K562 (cell line): ENCODE data around the gene CPLANE2. TPM values are rescaled to one million over a fixed set of nuclear protein-coding genes. Genes with fewer than 3 reads are reported as not detected.

Experiments used
- DDX20 ChIP-seq: fragments of 450-650 bp; IDR thresholded peaks from 2 replicates; pipeline ENCODE4 v1.6.1; 2016; ENCODE audit warnings: missing genetic modification characterization, low read depth, mild to moderate bottlenecking, missing compliant biosample characterization, moderate library complexity
- EP300 ChIP-seq: IDR thresholded peaks from 2 replicates; pipeline ENCODE4 v1.6.1; 2012; ENCODE audit warnings: low read length, improper control_type of control experiment
- EP400 ChIP-seq: fragments of 450-650 bp; IDR thresholded peaks from 2 replicates; pipeline ENCODE4 v1.6.1; 2017; ENCODE audit warnings: antibody characterized with exemption, mild to moderate bottlenecking, moderate library complexity
- HMGN3 ChIP-seq: IDR thresholded peaks from 2 replicates; pipeline ENCODE4 v1.6.1; 2011; ENCODE audit warnings: borderline replicate concordance, low read depth, mild to moderate bottlenecking, mixed read lengths, low read length; ENCODE audit not compliant: insufficient read length; ENCODE audit errors: extremely low read depth
- HOMEZ ChIP-seq: fragments of 250-450 bp; sonication (Bioruptor Pico); IDR thresholded peaks from 2 replicates; pipeline ENCODE4 v1.4.0; 2020; ENCODE audit warnings: mild to moderate bottlenecking, moderate library complexity
- MAFK ChIP-seq: IDR thresholded peaks from 2 replicates; pipeline ENCODE4 v1.6.1; 2011; ENCODE audit warnings: low read length, improper control_type of control experiment
- MCM3 ChIP-seq: fragments of 450-650 bp; IDR thresholded peaks from 2 replicates; pipeline ENCODE4 v1.6.1; 2016
- MEF2D ChIP-seq: conservative IDR thresholded peaks from 2 replicates; pipeline ENCODE4 v1.6.1; 2016; ENCODE audit warnings: low read depth, missing genetic modification characterization, missing compliant biosample characterization
- MIER1 ChIP-seq: fragments of 450-650 bp; IDR thresholded peaks from 2 replicates; pipeline ENCODE4 v1.6.1; 2016; ENCODE audit warnings: antibody characterized with exemption, mild to moderate bottlenecking, low read depth
- MYBL2 ChIP-seq, 2 experiments: fragments of 450-650 bp in 1 of 2; sonication (generic) in 1 of 2; formaldehyde crosslinking in 1 of 2; IDR thresholded peaks; 2 replicates each; pipeline versions ENCODE4 v1.6.1 to v1.8.1; 2017 to 2022; ENCODE audit warnings: borderline replicate concordance in 1 of 2, inconsistent platforms in 1 of 2, low read depth in 1 of 2, mild to moderate bottlenecking in 1 of 2, missing genetic modification reagents in 1 of 2, moderate library complexity in 1 of 2
- NFYB ChIP-seq: IDR thresholded peaks from 2 replicates; pipeline ENCODE4 v1.6.1; 2011; ENCODE audit warnings: mild to moderate bottlenecking, moderate library complexity; ENCODE audit not compliant: insufficient read length; ENCODE audit errors: extremely low read depth
- RFX7 ChIP-seq: fragments of 250-450 bp; sonication (Bioruptor Pico); IDR thresholded peaks from 2 replicates; pipeline ENCODE4 v1.5.1; 2021; ENCODE audit warnings: mild to moderate bottlenecking
- SNRNP70 ChIP-seq: fragments of 200-400 bp; formaldehyde crosslinking; optimal IDR thresholded peaks from 2 replicates; pipeline ENCODE3; 2017; ENCODE audit warnings: low read depth, low read length
- SREBF1 ChIP-seq: fragments of 150-350 bp; IDR thresholded peaks from 2 replicates; pipeline ENCODE4 v1.6.1; 2014; ENCODE audit warnings: antibody characterized with exemption, low read depth, low read length, borderline replicate concordance
- SRSF9 ChIP-seq: fragments of 200-400 bp; formaldehyde crosslinking; IDR thresholded peaks from 2 replicates; pipeline ENCODE4 v1.6.1; 2017; ENCODE audit warnings: low read depth, low read length, borderline replicate concordance
- TAL1 ChIP-seq: fragments of 450-650 bp; IDR thresholded peaks from 2 replicates; pipeline ENCODE4 v1.6.1; 2016; ENCODE audit warnings: mild to moderate bottlenecking
- XRCC4 ChIP-seq: IDR thresholded peaks from one replicate; pipeline ENCODE4 v1.6.1; 2011; ENCODE audit not compliant: insufficient read depth, insufficient read length; ENCODE audit errors: extremely low read depth
- ZKSCAN3 ChIP-seq: fragments of 250-450 bp; sonication (Bioruptor Pico); IDR thresholded peaks from 2 replicates; pipeline ENCODE4 v1.4.0; 2020
- ZNF398 ChIP-seq: fragments of 250-450 bp; sonication (Bioruptor Pico); IDR thresholded peaks from 2 replicates; pipeline ENCODE4 v1.8.0; 2021; ENCODE audit warnings: moderate library complexity, mild to moderate bottlenecking, inconsistent platforms
- ZNF436 ChIP-seq: fragments of 250-450, 450-650 bp; sonication (Bioruptor Pico); formaldehyde crosslinking; IDR thresholded peaks from 2 replicates; pipeline ENCODE4 v1.7.0; 2020; ENCODE audit warnings: mild to moderate bottlenecking
- ZNF449 ChIP-seq: fragments of 250-450 bp; sonication (Bioruptor Pico); IDR thresholded peaks from 2 replicates; pipeline ENCODE4 v1.8.0; 2022; ENCODE audit warnings: moderate library complexity, mild to moderate bottlenecking, inconsistent platforms
- ZNF511 ChIP-seq: sonication (generic); formaldehyde crosslinking; IDR thresholded peaks from 2 replicates; pipeline ENCODE4 v1.8.0; 2022; ENCODE audit warnings: mild to moderate bottlenecking, missing genetic modification reagents
- ZNF561 ChIP-seq: fragments of 450-650 bp; formaldehyde crosslinking; conservative IDR thresholded peaks from 2 replicates; pipeline ENCODE4 v1.4.0; 2020; ENCODE audit warnings: mild to moderate bottlenecking, moderate library complexity
- ZNF584 ChIP-seq: fragments of 200-800 bp; sonication (Bioruptor generic); IDR thresholded peaks from 2 replicates; pipeline ENCODE4 v1.6.1; 2016; ENCODE audit warnings: low read depth, mild to moderate bottlenecking, missing genetic modification characterization, missing compliant biosample characterization
- ZNF589 ChIP-seq: fragments of 200-800 bp; sonication (Bioruptor generic); IDR thresholded peaks from 2 replicates; pipeline ENCODE4 v1.6.1; 2016; ENCODE audit warnings: low read depth, missing genetic modification characterization, missing compliant biosample characterization
- ZNF717 ChIP-seq: fragments of 250-450 bp; sonication (Bioruptor Pico); IDR thresholded peaks from 2 replicates; pipeline ENCODE4 v1.5.0; 2021
- polyA plus RNA-seq, 8 experiments: library from polyadenylated mRNA; depleted of rRNA in 4 of 8; stranded (reverse) in 5 of 8; unstranded in 3 of 8; fragments of >200 nt; fragmentation: Nextera tagmentation in 2 of 8; fragmentation: Illumina TruSeq in 1 of 8; extraction: Ambion mirVana in 2 of 8; extraction: Trizol in 1 of 8; gene quantifications; 2 replicates each; pipeline versions ENCODE4 v1.2.1 to v1.2.3, GENCODE V29; 2011 to 2014; ENCODE audit warnings: inconsistent platforms in 1 of 8, missing spikeins in 1 of 8
- total RNA-seq, 7 experiments: library from RNA; depleted of rRNA in 6 of 7; stranded (reverse); fragments of >200 nt in 6 of 7; fragmentation: Illumina TruSeq in 2 of 7; extraction: Trizol in 2 of 7; gene quantifications; 2 replicates each; pipeline versions ENCODE4 v1.2.1 to v1.2.3, GENCODE V29; 2011 to 2021; ENCODE audit warnings: low replicate concordance in 1 of 7

The CPLANE2 gene
- total and polyA plus RNA-seq, 9 of the 15 experiments (the other 6 are each of a cell fraction or from before 2014, with no cell fraction given), result 0.17 to 20.9 (median 8.1) TPM

- TF ChIP-seq ZNF449 (CRISPR knock-in tag) (peak; percentile 51), ZNF436 (CRISPR knock-in tag) (no peak), SNRNP70 (no peak), RFX7 (CRISPR knock-in tag) (no peak), MCM3 (no peak), ZKSCAN3 (CRISPR knock-in tag) (no peak), HMGN3 (no peak), SRSF9 (no peak), MYBL2 (IDR thresholded peaks at IDR 0.05; ENCODE audit: low read depth) (no peak), MYBL2 (CRISPR knock-in tag; IDR thresholded peaks at IDR 0.05; ENCODE audit: borderline replicate concordance) (no peak), ZNF589 (CRISPR knock-in tag) (no peak), ZNF398 (CRISPR knock-in tag) (peak; percentile 68; the same call in 1 of the 2 replicates), ZNF511 (CRISPR knock-in tag) (no peak), DDX20 (tag) (no peak; the same call in 1 of the 2 replicates), XRCC4 (no peak), SREBF1 (no peak), MIER1 (no peak), ZNF561 (CRISPR knock-in tag) (no peak), MAFK (no peak), EP300 (no peak), HOMEZ (CRISPR knock-in tag) (no peak), ZNF584 (CRISPR knock-in tag) (no peak), ZNF717 (CRISPR knock-in tag) (no peak), TAL1 (no peak), MEF2D (no peak), EP400 (no peak), NFYB (no peak)
Measured at GRCh38 chr1:16248007-16248436, 11.0 kb upstream of the CPLANE2 start (continued).
